SK-N-SH (cell line): ENCODE data around the gene CSH2. TPM values are rescaled to one million over a fixed set of nuclear protein-coding genes. Genes with fewer than 3 reads are reported as not detected.
"Not testable (repeated sequence)": the region's sequence is repeated elsewhere in the genome, so short reads cannot be mapped to it uniquely, and the experiment has no call there.

Experiments
- CTCF ChIA-PET: fragments of 300-600, 350-600 bp; formaldehyde crosslinking; extraction: SDS; loops from one replicate; lab custom pipeline; 2021; lab: Yijun Ruan, JAX
- POLR2A ChIA-PET: fragments of 350-600 bp; sonication (Branson Sonifier 250); formaldehyde crosslinking; extraction: SDS; loops from one replicate; lab custom pipeline; 2020; ENCODE audit warnings: antibody characterized with exemption, inconsistent platforms; lab: Yijun Ruan, JAX
- DNase-seq: peaks from one replicate; pipeline ENCODE4 v3.0.0; 2012
- H2AFZ ChIP-seq: fragments of 200-600 bp; sonication (generic); 2 replicates; pipeline ENCODE4 v1.8.1; 2016; ENCODE audit warnings: antibody characterized with exemption, mild to moderate bottlenecking, low read depth
- H3F3A ChIP-seq: fragments of 200-600 bp; sonication (generic); replicated peaks from 2 replicates; pipeline ENCODE3; 2016; ENCODE audit warnings: antibody characterized with exemption, mild to moderate bottlenecking; ENCODE audit not compliant: insufficient read depth
- H3K27ac ChIP-seq, 2 experiments: fragments of 200-500 bp in 1 of 2; fragments of 200-600 bp in 1 of 2; sonication (Bioruptor generic) in 1 of 2; sonication (generic), shearing (Covaris generic) in 1 of 2; 2 replicates each; pipeline versions ENCODE4 v1.5.1 to v1.6.1; 2014 to 2016; ENCODE audit warnings: low read depth in 2 of 2, inconsistent platforms in 1 of 2, low read length in 1 of 2, mild to moderate bottlenecking in 1 of 2, mixed read lengths in 1 of 2
- H3K27me3 ChIP-seq: fragments of 200-600 bp; sonication (generic), shearing (Covaris generic); 2 replicates; pipeline ENCODE4 v1.6.1; 2016; ENCODE audit warnings: mixed run types; ENCODE audit not compliant: insufficient read depth
- H3K36me3 ChIP-seq, 2 experiments: fragments of 200-500 bp in 1 of 2; fragments of 200-600 bp in 1 of 2; sonication (Bioruptor generic) in 1 of 2; sonication (generic) in 1 of 2; replicated peaks in 1 of 2; 2 replicates each; pipeline versions ENCODE3 to v1.5.1; 2014 to 2016; ENCODE audit warnings: low read length in 1 of 2, mild to moderate bottlenecking in 1 of 2; ENCODE audit not compliant: insufficient read depth in 2 of 2, control insufficient read depth in 1 of 2
- H3K4me1 ChIP-seq, 2 experiments: fragments of 200-500 bp in 1 of 2; fragments of 200-600 bp in 1 of 2; sonication (Bioruptor generic) in 1 of 2; sonication (generic), shearing (Covaris generic) in 1 of 2; 2 replicates each; pipeline versions ENCODE4 v1.5.1 to v1.6.1; 2014 to 2016; ENCODE audit warnings: low read depth in 1 of 2, low read length in 1 of 2, mixed run types in 1 of 2; ENCODE audit not compliant: insufficient read depth in 2 of 2, control insufficient read depth in 1 of 2
- H3K4me2 ChIP-seq: fragments of 200-600 bp; sonication (generic), shearing (Covaris generic); 2 replicates; pipeline ENCODE4 v1.6.1; 2017; ENCODE audit warnings: mixed run types
- H3K4me3 ChIP-seq, 2 experiments: fragments of 200-500 bp in 1 of 2; fragments of 200-600 bp in 1 of 2; sonication (Bioruptor generic) in 1 of 2; sonication (generic), shearing (Covaris generic) in 1 of 2; 2 replicates each; pipeline versions ENCODE4 v1.5.1 to v1.8.1; 2014 to 2016; ENCODE audit warnings: low read depth in 2 of 2, inconsistent platforms in 1 of 2, low read length in 1 of 2, mild to moderate bottlenecking in 1 of 2, mixed read lengths in 1 of 2, moderate library complexity in 1 of 2
- H3K79me2 ChIP-seq: fragments of 200-600 bp; sonication (generic); 2 replicates; pipeline ENCODE4 v1.8.1; 2017; ENCODE audit warnings: mild to moderate bottlenecking; ENCODE audit not compliant: insufficient read depth
- H3K9ac ChIP-seq: fragments of 200-600 bp; sonication (generic); 2 replicates; pipeline ENCODE4 v1.6.1; 2017; ENCODE audit warnings: mixed run types
- H3K9me2 ChIP-seq: fragments of 200-600 bp; sonication (generic); 2 replicates; pipeline ENCODE4 v1.6.1; 2017; ENCODE audit warnings: mixed run types
- H3K9me3 ChIP-seq: fragments of 200-600 bp; sonication (generic); 2 replicates; pipeline ENCODE4 v1.6.1; 2017; ENCODE audit warnings: mixed run types, mild to moderate bottlenecking, moderate library complexity
- H4K20me1 ChIP-seq: fragments of 200-600 bp; sonication (generic); 2 replicates; pipeline ENCODE4 v1.6.1; 2017; ENCODE audit warnings: mild to moderate bottlenecking, mixed run types; ENCODE audit not compliant: insufficient read depth
- CTCF ChIP-seq: fragments of 200-600 bp; sonication (generic); IDR thresholded peaks from 2 replicates; pipeline ENCODE4 v1.6.1; 2017; ENCODE audit warnings: antibody characterized with exemption, mild to moderate bottlenecking, moderate library complexity
- RAD21 ChIP-seq: IDR thresholded peaks from 2 replicates; pipeline ENCODE4 v1.6.1; 2012; ENCODE audit warnings: mild to moderate bottlenecking, low read length
- SMC3 ChIP-seq: IDR thresholded peaks from 2 replicates; pipeline ENCODE4 v1.6.1; 2012; ENCODE audit warnings: low read depth, low read length, improper control_type of control experiment
- WGBS: methylation state at CpG from one replicate; pipeline ENCODE4 v1.1.6; 2017; ENCODE audit warnings: low lambda C conversion rate; 5-methylcytosine and 5-hydroxymethylcytosine counted together
- polyA plus RNA-seq, 3 experiments: library from polyadenylated mRNA; depleted of rRNA; stranded (reverse); fragments of >200 nt; gene quantifications; 2 replicates each; pipeline ENCODE4 v1.2.3, GENCODE V29; 2012

CSH2 gene
- polyA plus RNA-seq, 1 of the 3 experiments (the other 2 are of a cell fraction), result not detected

- not testable (repeated sequence) for H3K9me2 ChIP-seq, H3K4me1 ChIP-seq, H3K9me3 ChIP-seq, H3K27ac ChIP-seq, H3K36me3 ChIP-seq, H4K20me1 ChIP-seq, H3K9ac ChIP-seq
- H3K27me3 ChIP-seq, result peaks cover 11% of the 10 kb centered on the region
- CTCF ChIA-PET, result interaction anchor here (0.6 to 2.1 kb wide), 26 partner anchors 10 to 531 kb away, joined by 3 to 10 read pairs (median 4); partner anchors contain the start of gene CSHL1
- TF ChIP-seq SMC3 (peak; percentile 7; the same call in 1 of the 2 replicates), RAD21 (peak; percentile 39), CTCF (peak; percentile 50)
- TF ChIP-seq, all 33 proteins: peak for 3; not testable (repeated sequence) for 30
- H3K4me2 ChIP-seq, H3K79me2 ChIP-seq, H3K4me3 ChIP-seq, H2AFZ ChIP-seq, H3F3A ChIP-seq, POLR2A ChIA-PET: not testable (repeated sequence)
- WGBS, result 14% methylated on average over 9 of the region's 13 CpGs
- DNase-seq, result peak; percentile 48
These were observed 15.8 kb upstream of the CSH2 start for GRCh38 chr17:63889026-63889848.

GRCh38 chr17:63885119-63885518, 11.6 kb upstream of the CSH2 start:
- H3K9me2 ChIP-seq, H3K4me1 ChIP-seq, H3K4me3 ChIP-seq, H3F3A ChIP-seq, H4K20me1 ChIP-seq, H3K27me3 ChIP-seq, H3K9ac ChIP-seq, H3K27ac ChIP-seq, H2AFZ ChIP-seq, H3K9me3 ChIP-seq, DNase-seq, H3K4me2 ChIP-seq, POLR2A ChIA-PET, H3K36me3 ChIP-seq, H3K79me2 ChIP-seq, CTCF ChIA-PET: not testable (repeated sequence)
- WGBS, result 81% methylated on average over 11 of the region's 11 CpGs

GRCh38 chr17:63882626-63883126, 9.2 kb upstream of the CSH2 start:
- H3K27ac ChIP-seq, H3K4me3 ChIP-seq, H3K9ac ChIP-seq, H3F3A ChIP-seq, H3K9me3 ChIP-seq, H3K27me3 ChIP-seq, H4K20me1 ChIP-seq, H2AFZ ChIP-seq, H3K4me2 ChIP-seq, H3K36me3 ChIP-seq, H3K4me1 ChIP-seq, H3K79me2 ChIP-seq, H3K9me2 ChIP-seq, POLR2A ChIA-PET, DNase-seq: not testable (repeated sequence)
- CTCF ChIA-PET, result interaction anchor here (1.4 to 2.7 kb wide), 3 partner anchors 17 to 110 kb away, joined by 5 to 15 read pairs (median 5); no protein-coding TSS in a partner anchor
- 69% methylated on average over 8 of the region's 9 CpGs for whole genome bisulfite sequencing
